GM12878 (cell line): ENCODE measurements around the gene LIMD2. TPM values are rescaled to one million over a fixed set of nuclear protein-coding genes. Genes with fewer than 3 reads are reported as not detected.

Experiments used
- CREB1 ChIP-seq: IDR thresholded peaks from 2 replicates; pipeline ENCODE4 v1.6.1; 2012; ENCODE audit warnings: low read depth, mild to moderate bottlenecking, inconsistent platforms
- PRDM15 ChIP-seq: fragments of 450-650 bp; formaldehyde crosslinking; IDR thresholded peaks from 2 replicates; pipeline ENCODE4 v1.4.0; 2020; ENCODE audit warnings: mild to moderate bottlenecking, moderate library complexity
- ZBTB4 ChIP-seq: fragments of 450-650 bp; formaldehyde crosslinking; IDR thresholded peaks from 2 replicates; pipeline ENCODE4 v1.4.0; 2022; ENCODE audit warnings: mild to moderate bottlenecking, moderate library complexity
- polyA plus RNA-seq, 11 experiments: library from polyadenylated mRNA; depleted of rRNA in 4 of 11; unstranded in 6 of 11; stranded (reverse) in 5 of 11; fragments of >200 nt; fragmentation: Nextera tagmentation in 4 of 11; fragmentation: Illumina TruSeq in 1 of 11; extraction: Ambion mirVana in 4 of 11; extraction: Trizol in 1 of 11; gene quantifications; 1 replicate in 1 of 11; 2 replicates in 10 of 11; pipeline versions ENCODE4 v1.2.1 to v1.2.3, GENCODE V29; 2011 to 2016; ENCODE audit warnings: inconsistent platforms in 2 of 11, missing spikeins in 2 of 11, low read depth in 1 of 11
- total RNA-seq, 4 experiments: library from RNA; depleted of rRNA in 3 of 4; stranded (reverse); fragments of >200 nt in 3 of 4; fragmentation: Illumina TruSeq in 1 of 4; extraction: Trizol in 1 of 4; gene quantifications; 2 replicates each; pipeline versions ENCODE4 v1.2.1 to v1.2.3, GENCODE V29; 2013 to 2021

The LIMD2 gene
- total and polyA plus RNA-seq, 10 of the 15 experiments (the other 5 are each of a cell fraction or from before 2014, with no cell fraction given) = 1.1 to 339 (median 181) TPM

GRCh38 chr17:63701868-63702720, 2.2 kb upstream of the LIMD2 start (continued):
- no peak for TF ChIP-seq PRDM15 (CRISPR knock-in tag)
- TF ChIP-seq CREB1 = 0 out of 2 replicates have a peak, but pooled peaks have one; percentile 33
- no peak for TF ChIP-seq ZBTB4 (CRISPR knock-in tag)
- TF ChIP-seq, all 136 proteins: peak for 16
